Brain microvascular endothelial cell (primary cell): ENCODE measurements around the gene PRKCG.

Source experiments
- DNase-seq: peaks from one replicate; pipeline ENCODE4 v3.0.0-alpha.2; 2020
- H3K27ac ChIP-seq: fragments of 250-450 bp; sonication (Bioruptor Pico); 2 replicates; pipeline ENCODE4 v1.5.1; 2020; ENCODE audit warnings: mild to moderate bottlenecking, moderate library complexity
- H3K27me3 ChIP-seq: fragments of 250-450 bp; sonication (Bioruptor Pico); replicated peaks from 2 replicates; pipeline ENCODE4 v1.5.1; 2020; ENCODE audit warnings: mild to moderate bottlenecking
- H3K36me3 ChIP-seq: fragments of 250-450 bp; sonication (Bioruptor Pico); replicated peaks from 2 replicates; pipeline ENCODE4 v1.5.1; 2020; ENCODE audit warnings: mild to moderate bottlenecking
- H3K4me3 ChIP-seq: 2 replicates; pipeline ENCODE4 v1.5.1; 2011; ENCODE audit warnings: low read depth, mild to moderate bottlenecking, control low read depth, low read length, moderate library complexity
- in situ Hi-C: cut with HindIII; loops from 2 replicates; pipeline ENCODE4 v1.10.0; 2017; ENCODE audit warnings: low sequenced_read_pairs, low pct_ligation_motif_present
- TF ChIP-seq, protein P1 (sequence below): IDR thresholded peaks from 2 replicates; pipeline ENCODE4 v1.5.1; 2011; ENCODE audit warnings: low read depth, mild to moderate bottlenecking, moderate library complexity, low read length, control low read depth, inconsistent platforms; ENCODE audit errors: missing control alignments

Gene PRKCG

GRCh38 chr19:53906211-53907192, 24.5 kb downstream of the PRKCG start:
- no peak overlapping the region for H3K27ac ChIP-seq
- no peaks in the 10 kb centered on the region for H3K36me3 ChIP-seq
- TF ChIP-seq, protein P1, sequence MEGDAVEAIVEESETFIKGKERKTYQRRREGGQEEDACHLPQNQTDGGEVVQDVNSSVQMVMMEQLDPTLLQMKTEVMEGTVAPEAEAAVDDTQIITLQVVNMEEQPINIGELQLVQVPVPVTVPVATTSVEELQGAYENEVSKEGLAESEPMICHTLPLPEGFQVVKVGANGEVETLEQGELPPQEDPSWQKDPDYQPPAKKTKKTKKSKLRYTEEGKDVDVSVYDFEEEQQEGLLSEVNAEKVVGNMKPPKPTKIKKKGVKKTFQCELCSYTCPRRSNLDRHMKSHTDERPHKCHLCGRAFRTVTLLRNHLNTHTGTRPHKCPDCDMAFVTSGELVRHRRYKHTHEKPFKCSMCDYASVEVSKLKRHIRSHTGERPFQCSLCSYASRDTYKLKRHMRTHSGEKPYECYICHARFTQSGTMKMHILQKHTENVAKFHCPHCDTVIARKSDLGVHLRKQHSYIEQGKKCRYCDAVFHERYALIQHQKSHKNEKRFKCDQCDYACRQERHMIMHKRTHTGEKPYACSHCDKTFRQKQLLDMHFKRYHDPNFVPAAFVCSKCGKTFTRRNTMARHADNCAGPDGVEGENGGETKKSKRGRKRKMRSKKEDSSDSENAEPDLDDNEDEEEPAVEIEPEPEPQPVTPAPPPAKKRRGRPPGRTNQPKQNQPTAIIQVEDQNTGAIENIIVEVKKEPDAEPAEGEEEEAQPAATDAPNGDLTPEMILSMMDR = peak; percentile 92
- peaks cover 29% of the 10 kb centered on the region for H3K27me3 ChIP-seq
- DNase-seq = no peak
- no peak overlapping the region for H3K4me3 ChIP-seq
- in situ Hi-C loops = no loop called here

GRCh38 chr19:53907193-53907581, 25.2 kb downstream of the PRKCG start:
- in situ Hi-C loops = no loop called here
- no peaks in the 10 kb centered on the region for H3K36me3 ChIP-seq
- no peak for DNase-seq
- TF ChIP-seq, protein P1 = no peak
- peaks cover 29% of the 10 kb centered on the region for H3K27me3 ChIP-seq
- no peak overlapping the region for H3K4me3 ChIP-seq
- no peak overlapping the region for H3K27ac ChIP-seq

DNA sequence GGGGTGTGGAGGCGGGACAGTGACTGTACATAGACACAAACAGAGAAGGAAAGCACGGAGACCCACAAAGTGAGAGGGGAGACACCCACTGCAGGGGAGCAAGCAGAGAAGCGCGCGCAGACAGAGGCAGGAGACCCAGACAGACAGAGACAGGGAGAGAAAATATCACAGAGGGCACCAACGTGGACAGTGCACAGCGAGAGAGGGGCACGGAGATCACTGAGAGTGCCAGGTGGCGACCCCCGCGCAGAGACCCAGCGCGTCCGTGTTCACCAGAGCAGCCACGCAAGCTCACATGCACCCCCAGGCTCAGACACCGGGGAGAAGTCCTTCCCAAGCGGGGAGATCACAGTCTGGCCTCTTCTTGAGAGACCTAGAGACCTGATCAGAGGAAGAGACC, 25.7 kb downstream of the PRKCG start:
- Histone ChIP-seq H3K36me3 (no peaks in the 10 kb centered on the region), H3K4me3 (peak overlapping the region; percentile 32), H3K27ac (no peak overlapping the region), H3K27me3 (peaks cover 29% of the 10 kb centered on the region)
- in situ Hi-C loops = no loop called here
- no peak for DNase-seq
- TF ChIP-seq, protein P1 = no peak

DNA sequence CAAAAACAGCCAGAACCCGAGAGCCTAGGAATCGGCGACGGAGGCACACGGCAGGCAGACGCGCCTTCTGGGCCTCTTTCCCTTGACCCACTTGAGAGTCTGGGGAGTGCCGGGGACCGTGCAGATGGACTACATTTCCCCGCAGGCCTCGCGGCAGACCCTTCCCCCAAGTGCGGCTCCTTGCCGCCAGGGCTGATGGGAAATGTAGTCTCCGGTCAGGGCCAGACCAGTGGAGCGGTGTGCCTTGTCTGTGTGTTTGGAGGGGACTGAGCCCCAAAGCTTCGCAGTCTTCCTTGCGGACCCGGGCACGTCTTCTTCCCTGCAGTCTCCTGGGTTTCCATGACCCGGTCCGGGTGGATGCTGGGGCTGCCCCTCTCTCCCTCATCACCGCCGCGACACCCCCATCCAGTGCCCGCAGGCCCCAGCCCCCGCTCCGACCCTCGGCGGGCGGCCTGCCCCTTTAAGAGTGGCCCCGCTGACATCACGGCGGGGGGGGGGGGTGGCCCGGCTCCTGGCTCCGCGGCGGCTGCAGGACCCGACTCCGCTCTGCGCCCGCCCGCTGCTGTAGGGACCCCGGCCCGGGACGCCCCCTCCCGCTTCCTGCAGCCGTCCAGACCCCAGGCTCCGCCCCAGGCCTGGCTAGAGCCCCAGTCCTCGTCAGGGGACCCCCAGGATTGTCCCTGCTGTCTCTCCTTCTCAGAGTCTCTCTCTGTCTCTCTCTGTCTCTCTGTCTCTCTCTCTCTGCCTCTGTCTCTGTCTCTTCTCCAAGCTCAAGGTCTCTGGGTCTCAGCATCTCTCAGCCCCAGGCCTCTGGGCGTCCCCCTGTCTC, 26.3 kb downstream of the PRKCG start:
- H3K4me3 ChIP-seq = peak overlapping the region; percentile 42
- H3K27ac ChIP-seq = no peak overlapping the region
- in situ Hi-C loops = no loop called here
- DNase-seq = peak; percentile 30
- TF ChIP-seq, protein P1 = no peak
- no peaks in the 10 kb centered on the region for H3K36me3 ChIP-seq
- H3K27me3 ChIP-seq = peaks cover 29% of the 10 kb centered on the region

DNA sequence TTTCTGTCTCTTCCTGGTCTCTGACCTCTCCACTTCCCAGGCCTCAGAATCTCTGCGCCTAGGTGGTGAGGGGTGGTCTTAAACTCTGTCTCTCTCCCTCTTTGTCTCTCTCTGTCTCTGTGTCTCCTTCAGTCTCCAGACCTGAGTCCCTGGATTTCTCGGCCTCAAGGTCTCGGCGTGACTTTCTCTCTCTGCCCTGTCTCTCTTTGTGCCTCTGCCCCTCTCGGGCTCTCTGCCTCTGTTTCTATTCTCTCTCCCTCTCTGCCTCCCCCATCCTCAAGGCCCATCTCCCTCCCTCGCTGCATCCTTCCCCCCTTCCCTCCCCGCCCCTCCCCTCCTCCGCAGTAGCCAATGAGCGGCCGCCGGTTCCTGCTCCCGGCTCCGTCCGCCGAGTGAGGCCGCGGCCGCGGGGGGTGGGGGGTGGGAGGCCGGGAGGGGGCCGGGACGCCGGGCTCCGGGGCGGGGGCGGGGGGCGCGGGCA, 27.0 kb downstream of the PRKCG start, which contains the start of gene CACNG7:
TSS of gene CACNG7 (plus strand) at position 344 of the 481 bp plus-strand sequence. CDS start 3,554 bp downstream, outside the sequence.
- in situ Hi-C loops = no loop called here
- peaks cover 29% of the 10 kb centered on the region for H3K27me3 ChIP-seq
- H3K36me3 ChIP-seq = no peaks in the 10 kb centered on the region
- TF ChIP-seq, protein P1 = no peak
- peak within 1 kb of the TSS; percentile 50 for H3K4me3 ChIP-seq
- H3K27ac ChIP-seq = no peak within 1 kb of the TSS
- DNase-seq = no peak
